Measurements from ENCODE around the gene TSTD2. TPM values are rescaled to one million over a fixed set of nuclear protein-coding genes. Genes with fewer than 3 reads are reported as not detected.

TSTD2 gene
- total RNA-seq, 2 experiments from 2014 or later = 10.3 to 13.4 TPM

DNA sequence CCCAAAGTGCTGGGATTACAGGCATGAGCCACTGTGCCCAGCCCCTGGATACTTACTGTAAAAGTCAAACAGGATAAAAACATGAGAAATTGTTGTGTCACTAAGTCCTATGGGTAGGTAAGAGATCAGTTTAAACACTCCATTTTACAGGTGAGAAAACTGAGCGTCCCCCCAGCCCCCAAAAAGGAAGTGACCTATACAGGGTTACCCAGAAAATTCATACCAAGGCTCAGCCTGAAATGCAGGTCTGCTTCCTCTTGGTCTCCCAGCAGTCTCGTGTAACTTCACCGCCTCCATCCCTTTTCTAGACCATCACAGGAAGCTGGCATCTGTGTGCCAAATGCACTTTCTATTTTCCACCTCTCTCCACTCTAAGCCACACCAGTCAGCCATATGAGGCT is 74.5 kb downstream of the TSTD2 start:
- Mint-ChIP-seq H3K27me3 (peaks cover 12% of the 10 kb centered on the region), H3K4me1 (ENCODE audit: low read depth) (peaks cover 12% of the 10 kb centered on the region), H3K9me3 (no peaks in the 10 kb centered on the region), H3K4me3 (peak overlapping the region; percentile 38), H3K36me3 (no peaks in the 10 kb centered on the region), H3K27ac (peak overlapping the region; percentile 82)
- ChIA-PET CTCF (interaction anchor here (0.8 to 2.1 kb wide), 3 partner anchors 40 to 57 kb away, joined by 3 to 10 read pairs (median 4); partner anchors contain the start of gene TMOD1), POLR2A (interaction anchor here (1.0 kb wide), 1 partner anchor 48 kb away, joined by 3 read pairs; no protein-coding TSS in a partner anchor)
- intact Hi-C loops (cut with micrococcal nuclease) = loop anchor here (2.0 kb wide), 1 partner anchor 74 kb away; the partner anchor contains the start of genes NCBP1 and TSTD2
- no peak for DNase-seq

DNA sequence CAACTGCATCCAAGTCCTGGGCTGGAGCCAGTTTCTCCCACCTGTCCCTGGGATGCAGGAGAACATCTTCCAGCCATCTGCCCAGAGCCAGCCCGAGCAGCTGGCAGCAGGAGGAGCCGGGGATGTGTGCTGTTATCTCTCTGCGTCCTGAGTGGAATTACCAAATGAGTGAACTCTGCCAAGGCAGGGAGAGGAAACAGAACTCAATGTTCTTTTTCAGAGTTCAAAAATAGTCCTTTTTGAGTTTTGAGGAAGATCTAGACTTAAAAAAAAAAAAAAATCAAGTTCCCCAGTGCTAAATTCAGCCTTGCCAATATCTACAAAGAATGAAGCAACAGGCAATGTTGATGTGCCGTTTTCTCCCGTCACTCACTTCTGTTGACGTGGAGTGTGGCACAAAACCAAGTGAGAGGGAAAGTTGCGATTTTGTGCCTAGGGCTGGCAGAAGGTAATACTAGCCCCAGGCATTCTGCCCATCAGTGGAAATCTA is 75.5 kb downstream of the TSTD2 start:
- ChIA-PET POLR2A (no interaction called here), CTCF (interaction anchor here (1.0 to 1.2 kb wide), 3 partner anchors 41 to 55 kb away, joined by 3 read pairs; no protein-coding TSS in a partner anchor)
- H3K4me3 Mint-ChIP-seq = no peak overlapping the region
- peaks cover 12% of the 10 kb centered on the region for H3K4me1 Mint-ChIP-seq (ENCODE audit: low read depth)
- peaks cover 15% of the 10 kb centered on the region for H3K27me3 Mint-ChIP-seq
- no peaks in the 10 kb centered on the region for H3K9me3 Mint-ChIP-seq
- no peak for DNase-seq
- no peak overlapping the region for H3K27ac Mint-ChIP-seq
- intact Hi-C loops (cut with micrococcal nuclease) = loop anchor here (2.0 kb wide), 1 partner anchor 75 kb away; the partner anchor contains the start of genes NCBP1 and TSTD2
- H3K36me3 Mint-ChIP-seq = no peaks in the 10 kb centered on the region

DNA sequence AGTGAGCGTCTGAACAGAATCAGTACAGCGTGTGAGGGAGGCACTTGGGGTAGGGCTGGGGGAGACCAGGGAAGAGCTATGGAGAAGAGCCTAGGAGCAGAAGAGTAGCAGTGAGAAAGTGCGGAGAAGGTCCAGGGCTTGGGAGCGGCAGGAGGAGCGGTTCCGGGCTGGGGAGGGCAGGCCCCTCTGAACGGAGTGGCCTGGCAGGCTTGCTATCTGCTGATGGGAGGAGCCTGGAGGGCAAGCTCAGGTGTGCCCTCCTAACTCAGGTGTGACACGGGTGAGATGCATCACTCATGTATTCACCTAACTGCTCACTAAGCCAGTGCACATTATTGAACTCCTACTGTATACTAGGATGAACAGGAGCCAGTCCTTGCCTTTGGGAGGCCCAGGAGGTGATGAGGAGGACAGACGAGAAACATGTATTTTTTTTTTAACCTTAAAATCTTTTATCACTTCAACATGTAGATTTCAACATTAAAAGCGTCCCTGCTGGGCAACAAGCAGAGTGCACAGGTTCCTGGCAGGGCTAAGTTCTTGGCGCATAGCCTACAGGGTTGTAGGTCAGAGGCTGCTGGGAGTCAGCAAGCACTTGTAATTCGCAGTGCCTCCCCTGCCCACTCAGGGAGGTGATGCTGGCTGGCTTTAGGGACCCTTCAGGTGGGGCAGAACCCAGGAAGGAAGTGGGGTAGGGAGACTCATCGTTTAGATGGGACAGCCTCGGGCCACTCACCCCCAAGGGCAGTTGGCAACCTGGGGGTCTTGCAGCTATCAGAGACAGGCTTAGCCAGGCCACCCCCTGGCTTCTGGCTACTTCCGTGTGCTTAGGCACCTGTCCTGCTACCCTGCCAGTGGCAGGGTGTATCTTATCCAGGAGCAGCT is 76.2 kb downstream of the TSTD2 start:
- no peaks in the 10 kb centered on the region for H3K36me3 Mint-ChIP-seq
- peaks cover 12% of the 10 kb centered on the region for H3K4me1 Mint-ChIP-seq (ENCODE audit: low read depth)
- DNase-seq = no peak
- intact Hi-C loops (cut with micrococcal nuclease) = no loop called here
- H3K4me3 Mint-ChIP-seq = no peak overlapping the region
- CTCF ChIA-PET = interaction anchor here (1.1 to 1.5 kb wide), 3 partner anchors 41 to 55 kb away, joined by 3 to 4 read pairs (median 3); no protein-coding TSS in a partner anchor
- POLR2A ChIA-PET = no interaction called here
- H3K27me3 Mint-ChIP-seq = peaks cover 22% of the 10 kb centered on the region
- H3K27ac Mint-ChIP-seq = no peak overlapping the region
- no peaks in the 10 kb centered on the region for H3K9me3 Mint-ChIP-seq

DNA sequence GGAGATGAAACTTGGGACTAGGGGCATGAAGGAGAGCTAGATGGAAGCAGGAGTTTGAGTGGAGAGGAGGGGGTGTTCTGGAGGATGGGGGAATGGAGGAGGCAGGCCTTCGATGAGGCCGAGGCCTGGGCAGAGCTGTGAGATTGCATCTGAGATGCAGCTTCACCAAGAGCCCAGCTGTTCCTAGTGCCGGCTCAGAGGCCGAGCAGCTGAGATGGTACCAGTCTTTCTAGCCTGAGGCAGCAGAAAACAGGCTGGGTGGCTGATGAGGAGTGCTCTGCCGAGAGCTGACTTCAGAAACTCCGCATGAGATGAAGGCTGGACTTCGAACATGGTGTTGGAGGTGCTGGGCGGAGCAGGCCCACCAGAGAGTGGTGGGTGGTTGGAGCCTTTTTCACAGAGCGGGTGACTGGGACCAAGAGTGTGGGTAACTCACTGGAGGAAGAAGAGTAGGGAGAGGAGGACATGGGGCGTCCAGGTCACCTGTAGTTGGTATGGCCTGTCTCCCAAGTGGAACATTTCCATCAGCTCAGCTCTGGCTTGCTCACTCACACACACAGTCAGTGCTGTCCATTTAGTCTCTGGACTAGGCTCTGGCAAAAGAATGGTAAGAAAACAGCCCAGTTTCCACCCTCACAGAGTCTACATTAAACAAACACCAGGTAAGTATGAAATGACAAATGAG is 77.0 kb downstream of the TSTD2 start:
- DNase-seq = no peak
- Mint-ChIP-seq H3K36me3 (no peaks in the 10 kb centered on the region), H3K9me3 (no peaks in the 10 kb centered on the region), H3K27me3 (peaks cover 22% of the 10 kb centered on the region), H3K4me1 (ENCODE audit: low read depth) (peaks cover 12% of the 10 kb centered on the region), H3K27ac (no peak overlapping the region), H3K4me3 (no peak overlapping the region)
- CTCF ChIA-PET = interaction anchor here (1.5 to 1.6 kb wide), 2 partner anchors 43 to 59 kb away, joined by 3 to 4 read pairs; no protein-coding TSS in a partner anchor
- intact Hi-C loops (cut with micrococcal nuclease) = no loop called here
- POLR2A ChIA-PET = no interaction called here

DNA sequence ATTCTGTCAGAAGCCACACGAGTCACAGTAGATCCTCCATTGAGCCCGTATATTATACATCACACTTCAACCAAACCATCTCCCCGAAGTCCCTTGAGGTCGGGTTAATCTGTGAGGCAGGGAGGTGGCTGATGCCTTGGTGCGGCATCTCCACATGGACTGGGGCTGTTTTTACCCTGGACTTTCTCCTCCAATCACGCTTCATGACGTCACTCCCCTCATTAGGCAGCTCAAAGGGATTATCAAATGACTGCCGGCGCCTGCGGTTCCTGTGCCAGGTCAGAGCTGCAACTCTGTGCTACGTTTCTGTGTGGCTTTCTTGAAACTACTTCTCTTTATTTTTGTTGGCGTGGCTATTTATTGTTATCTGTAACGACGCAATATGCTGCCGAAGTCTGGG is 78.0 kb downstream of the TSTD2 start:
- Mint-ChIP-seq H3K36me3 (no peaks in the 10 kb centered on the region), H3K9me3 (no peaks in the 10 kb centered on the region), H3K4me1 (ENCODE audit: low read depth) (peaks cover 12% of the 10 kb centered on the region), H3K27ac (no peak overlapping the region), H3K4me3 (no peak overlapping the region), H3K27me3 (peaks cover 22% of the 10 kb centered on the region)
- CTCF ChIA-PET = interaction anchor here (1.6 kb wide), 1 partner anchor 60 kb away, joined by 3 read pairs; no protein-coding TSS in a partner anchor
- intact Hi-C loops (cut with micrococcal nuclease) = no loop called here
- no peak for DNase-seq
- POLR2A ChIA-PET = no interaction called here

DNA sequence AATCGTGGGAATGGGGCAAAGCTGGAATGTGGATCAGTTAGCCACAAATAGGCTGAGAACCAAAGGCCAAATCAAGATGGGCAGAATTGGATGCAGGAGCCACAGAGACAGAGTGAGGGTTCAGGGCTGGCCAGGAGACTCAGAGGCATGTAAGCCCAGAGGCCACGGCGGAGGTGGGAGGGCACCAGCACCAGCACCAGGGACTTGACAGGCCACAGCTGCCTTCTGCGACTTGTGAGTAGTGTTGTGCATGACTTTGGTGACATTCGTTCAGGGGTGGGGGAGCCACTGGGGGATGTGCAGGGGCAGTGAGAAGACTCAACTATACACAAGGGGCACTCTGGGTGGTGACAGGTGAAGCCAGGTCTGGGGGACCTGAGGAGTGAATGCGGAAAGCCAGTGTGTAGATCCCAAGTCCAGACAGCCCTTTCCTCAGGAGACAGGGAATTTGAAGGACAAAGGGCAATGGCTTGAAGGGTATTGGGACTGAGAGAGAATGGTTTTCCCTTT is 78.5 kb downstream of the TSTD2 start:
- no peaks in the 10 kb centered on the region for H3K9me3 Mint-ChIP-seq
- H3K4me3 Mint-ChIP-seq = no peak overlapping the region
- intact Hi-C loops (cut with micrococcal nuclease) = no loop called here
- H3K4me1 Mint-ChIP-seq (ENCODE audit: low read depth) = peaks cover 9% of the 10 kb centered on the region
- no peaks in the 10 kb centered on the region for H3K36me3 Mint-ChIP-seq
- CTCF ChIA-PET = interaction anchor here (1.6 kb wide), 1 partner anchor 60 kb away, joined by 3 read pairs; no protein-coding TSS in a partner anchor
- POLR2A ChIA-PET = no interaction called here
- no peak for DNase-seq
- no peak overlapping the region for H3K27ac Mint-ChIP-seq
- peaks cover 17% of the 10 kb centered on the region for H3K27me3 Mint-ChIP-seq

DNA sequence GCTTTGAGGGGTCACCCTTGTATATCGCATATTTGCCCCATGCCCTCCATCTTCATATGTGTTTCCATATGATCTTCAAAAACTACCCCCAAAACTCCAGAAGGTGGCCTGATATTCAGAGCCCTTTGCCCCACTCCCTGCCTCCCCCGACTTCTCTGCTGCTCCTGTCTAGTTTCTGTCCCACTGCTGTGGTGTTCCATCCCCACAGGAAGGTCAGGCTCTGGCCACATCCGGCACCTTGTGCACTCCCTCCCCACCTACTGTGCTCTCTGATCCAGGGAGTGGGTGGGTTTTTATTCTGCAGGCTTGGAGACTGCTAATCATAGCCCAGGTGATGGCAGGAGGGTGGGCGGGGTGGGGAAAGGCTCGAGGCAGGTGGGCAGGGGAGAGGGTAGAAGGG is 79.3 kb downstream of the TSTD2 start:
- Mint-ChIP-seq H3K4me3 (no peak overlapping the region), H3K36me3 (no peaks in the 10 kb centered on the region), H3K9me3 (no peaks in the 10 kb centered on the region), H3K27me3 (peaks cover 17% of the 10 kb centered on the region), H3K27ac (no peak overlapping the region), H3K4me1 (ENCODE audit: low read depth) (peaks cover 4% of the 10 kb centered on the region)
- intact Hi-C loops (cut with micrococcal nuclease) = no loop called here
- DNase-seq = no peak
- ChIA-PET CTCF (no interaction called here), POLR2A (no interaction called here)

DNA sequence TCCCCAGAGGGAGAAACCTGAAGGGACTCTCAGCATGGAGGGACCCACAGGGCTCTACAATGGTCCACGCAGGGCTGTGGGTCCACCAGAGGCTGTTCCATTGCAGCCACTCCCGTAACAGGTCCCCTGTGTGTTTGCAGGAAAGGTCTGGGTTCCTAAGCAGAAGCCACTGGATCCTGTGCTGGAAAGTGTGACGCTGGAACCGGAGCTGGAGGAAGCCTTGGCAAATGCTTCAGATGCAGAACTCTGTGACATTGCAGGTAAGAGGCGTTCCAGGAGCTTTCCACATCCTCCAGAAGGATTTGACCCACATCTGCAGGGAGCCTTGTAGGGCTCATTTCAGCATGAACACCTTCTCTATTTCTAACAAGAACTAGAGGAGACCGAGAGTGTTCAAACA is 80.0 kb downstream of the TSTD2 start:
- Mint-ChIP-seq H3K27me3 (peaks cover 17% of the 10 kb centered on the region), H3K4me1 (ENCODE audit: low read depth) (no peaks in the 10 kb centered on the region), H3K27ac (no peak overlapping the region), H3K36me3 (no peaks in the 10 kb centered on the region), H3K4me3 (no peak overlapping the region), H3K9me3 (no peaks in the 10 kb centered on the region)
- DNase-seq = no peak
- intact Hi-C loops (cut with micrococcal nuclease) = no loop called here
- CTCF ChIA-PET = no interaction called here
- POLR2A ChIA-PET = no interaction called here

DNA sequence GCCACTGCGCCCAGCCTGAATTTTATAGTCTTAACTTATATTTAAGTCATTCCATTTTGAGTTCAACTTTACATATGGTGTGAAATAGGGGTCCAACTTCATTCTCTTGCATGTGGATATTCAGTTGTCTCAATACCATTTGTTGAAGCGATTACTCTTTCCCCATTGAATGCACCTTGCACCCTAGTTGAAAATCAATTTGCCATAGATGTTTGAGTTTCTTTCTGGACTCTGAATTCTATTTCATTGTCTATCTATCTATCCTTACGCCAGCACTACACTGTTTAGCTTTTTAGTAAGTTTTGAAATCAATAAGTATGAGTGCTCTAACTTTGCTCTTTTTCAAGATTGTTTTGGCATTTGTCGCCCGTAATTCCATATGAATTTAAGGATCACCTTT is 81.9 kb downstream of the TSTD2 start:
- no peak overlapping the region for H3K27ac Mint-ChIP-seq
- CTCF ChIA-PET = no interaction called here
- no peak overlapping the region for H3K4me3 Mint-ChIP-seq
- intact Hi-C loops (cut with micrococcal nuclease) = no loop called here
- DNase-seq = no peak
- H3K4me1 Mint-ChIP-seq (ENCODE audit: low read depth) = no peaks in the 10 kb centered on the region
- H3K36me3 Mint-ChIP-seq = no peaks in the 10 kb centered on the region
- H3K27me3 Mint-ChIP-seq = peaks cover 13% of the 10 kb centered on the region
- no peaks in the 10 kb centered on the region for H3K9me3 Mint-ChIP-seq
- POLR2A ChIA-PET = no interaction called here

DNA sequence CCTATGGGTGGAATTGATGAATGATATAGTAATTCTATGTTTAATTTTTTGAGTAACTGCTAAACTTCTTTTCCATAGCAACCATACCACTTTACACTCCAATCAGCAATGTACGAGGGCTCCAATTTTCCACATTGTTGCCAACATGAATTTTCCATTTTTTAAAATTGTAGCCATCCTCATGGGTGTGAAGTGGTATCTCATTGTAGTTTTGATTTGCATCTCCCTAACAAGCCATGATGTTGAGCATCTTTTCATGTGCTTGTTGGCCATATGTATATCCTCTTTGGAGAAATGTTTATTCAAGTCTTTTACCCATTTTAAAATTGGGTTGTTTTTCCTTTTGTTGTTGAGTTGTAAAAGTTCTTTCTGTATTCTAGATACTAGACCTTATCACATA is 82.8 kb downstream of the TSTD2 start:
- Mint-ChIP-seq H3K27me3 (peaks cover 13% of the 10 kb centered on the region), H3K4me1 (ENCODE audit: low read depth) (no peaks in the 10 kb centered on the region), H3K4me3 (no peak overlapping the region), H3K36me3 (no peaks in the 10 kb centered on the region), H3K27ac (no peak overlapping the region), H3K9me3 (no peaks in the 10 kb centered on the region)
- DNase-seq = no peak
- intact Hi-C loops (cut with micrococcal nuclease) = no loop called here
- ChIA-PET POLR2A (no interaction called here), CTCF (no interaction called here)
